Esophagus (tissue), 2 donors: ENCODE measurements around the gene HRNR. TPM values are rescaled to one million over a fixed set of nuclear protein-coding genes. Genes with fewer than 3 reads are reported as not detected.
A peak's percentile ranks its signal among the peaks of the same experiment; 100 is the strongest.
"Not testable (repeated sequence)": the region's sequence is repeated elsewhere in the genome, so short reads cannot be mapped to it uniquely, and the experiment has no call there.

Experiments
- H3K27ac ChIP-seq, 2 donors: one replicate each; pipeline ENCODE4 v1.5.1; 2013; ENCODE audit warnings: low read depth in 2 of 2, mild to moderate bottlenecking in 2 of 2, inconsistent platforms in 1 of 2, low read length in 1 of 2, moderate library complexity in 1 of 2
- H3K27me3 ChIP-seq, 2 donors: one replicate each; pipeline ENCODE4 v1.6.1; 2013; ENCODE audit warnings: low read length in 2 of 2, control low read depth in 1 of 2, mild to moderate bottlenecking in 1 of 2; ENCODE audit not compliant: insufficient read depth in 2 of 2, control insufficient read depth in 1 of 2
- H3K36me3 ChIP-seq, 2 donors: one replicate each; pipeline ENCODE4 v1.6.1; 2013; ENCODE audit warnings: low read length in 1 of 2; ENCODE audit not compliant: control insufficient read depth in 2 of 2, insufficient read depth in 2 of 2
- H3K4me1 ChIP-seq, 2 donors: one replicate each; pipeline ENCODE4 v1.6.1; 2013; ENCODE audit warnings: low read length in 1 of 2; ENCODE audit not compliant: control insufficient read depth in 2 of 2, insufficient read depth in 2 of 2
- H3K4me3 ChIP-seq, 2 donors: one replicate each; pipeline ENCODE4 v1.5.1; 2013; ENCODE audit warnings: low read length in 2 of 2, mild to moderate bottlenecking in 2 of 2, low read depth in 1 of 2, moderate library complexity in 1 of 2
- H3K9me3 ChIP-seq, 2 donors: one replicate each; pipeline ENCODE4 v1.6.1; 2013; ENCODE audit warnings: mild to moderate bottlenecking in 2 of 2, low read depth in 1 of 2, low read length in 1 of 2, moderate library complexity in 1 of 2; ENCODE audit not compliant: control insufficient read depth in 2 of 2, insufficient read depth in 1 of 2
- WGBS, 2 donors: extraction: QIAGEN DNeasy Blood & Tissue Kit; methylation state at CpG; one replicate each; pipeline ENCODE4 v1.1.7; 2013; 5-methylcytosine and 5-hydroxymethylcytosine counted together
- polyA plus RNA-seq, 2 donors: library from polyadenylated mRNA; stranded (reverse); fragments of 200-250 nt; gene quantifications; one replicate each; pipeline ENCODE4 v1.2.3, GENCODE V29; 2013
- donor health status: healthy with polysubstance abuse.
- donor health status: Bipolar disorder and iron deficiency.

HRNR gene
- polyA plus RNA-seq: under 1 TPM; 0.01 to 0.08 TPM

GRCh38 chr1:152224093-152224492, at the start of gene HRNR:
Gene HRNR (minus strand): TSS chr1:152224193. CDS start chr1:152223253, 940 bp downstream.
- H3K27ac ChIP-seq: no peak within 1 kb of the TSS
- no peak within 1 kb of the TSS for H3K4me3 ChIP-seq
- WGBS, 2 donors: 86 to 93% methylated on average over 2 of the region's 2 CpGs
- no peaks in the 10 kb centered on the region for H3K36me3 ChIP-seq
- no peaks in the 10 kb centered on the region for H3K27me3 ChIP-seq
- no peaks in the 10 kb centered on the region for H3K4me1 ChIP-seq
- peaks cover 0 to 5% of the 10 kb centered on the region in 2 donors for H3K9me3 ChIP-seq

- not testable (repeated sequence) for H3K9me3 ChIP-seq, H3K36me3 ChIP-seq, H3K4me3 ChIP-seq, H3K27me3 ChIP-seq, H3K27ac ChIP-seq, H3K4me1 ChIP-seq
- 85 to 88% methylated on average over 17 to 21 of the region's 21 CpGs for WGBS, 2 donors
These were observed 32.4 kb upstream of the HRNR start for GRCh38 chr1:152256394-152256793.

GRCh38 chr1:152252157-152252556, 28.2 kb upstream of the HRNR start:
- Histone ChIP-seq H3K36me3 (no peaks in the 10 kb centered on the region), H3K4me3 (no peak overlapping the region), H3K4me1 (no peaks in the 10 kb centered on the region), H3K9me3 (no peaks in the 10 kb centered on the region), H3K27me3 (no peaks in the 10 kb centered on the region), H3K27ac (no peak overlapping the region)
- 34 to 59% methylated on average over 4 of the region's 4 CpGs for WGBS, 2 donors

- H3K27ac ChIP-seq: no peak overlapping the region
- WGBS, 2 donors: 35 to 39% methylated on average over 2 of the region's 2 CpGs
- no peaks in the 10 kb centered on the region for H3K4me1 ChIP-seq
- H3K36me3 ChIP-seq: no peaks in the 10 kb centered on the region
- H3K27me3 ChIP-seq: no peaks in the 10 kb centered on the region
- no peaks in the 10 kb centered on the region for H3K9me3 ChIP-seq
- no peak overlapping the region for H3K4me3 ChIP-seq
These were observed 27.4 kb upstream of the HRNR start for GRCh38 chr1:152251391-152251790.

- Histone ChIP-seq H3K4me1 (no peaks in the 10 kb centered on the region), H3K9me3 (no peaks in the 10 kb centered on the region), H3K36me3 (no peaks in the 10 kb centered on the region), H3K27ac (no peak overlapping the region), H3K27me3 (no peaks in the 10 kb centered on the region), H3K4me3 (no peak overlapping the region)
- 35 to 56% methylated on average over 1 of the region's 1 CpG for WGBS, 2 donors
These were observed 23.3 kb upstream of the HRNR start for GRCh38 chr1:152247316-152247715.

GRCh38 chr1:152244576-152245273, 20.7 kb upstream of the HRNR start:
- Histone ChIP-seq H3K9me3 (no peaks in the 10 kb centered on the region), H3K36me3 (no peaks in the 10 kb centered on the region), H3K27ac (no peak overlapping the region), H3K27me3 (no peaks in the 10 kb centered on the region), H3K4me1 (no peaks in the 10 kb centered on the region), H3K4me3 (no peak overlapping the region)
- 56% methylated on average over 2 of the region's 2 CpGs for WGBS, 2 donors

- Histone ChIP-seq H3K36me3 (no peaks in the 10 kb centered on the region), H3K27me3 (no peaks in the 10 kb centered on the region), H3K9me3 (no peaks in the 10 kb centered on the region), H3K4me1 (no peaks in the 10 kb centered on the region), H3K27ac (no peak overlapping the region), H3K4me3 (no peak overlapping the region)
- 83 to 91% methylated on average over 1 of the region's 1 CpG for WGBS, 2 donors
These were observed 13.1 kb upstream of the HRNR start for GRCh38 chr1:152237093-152237492.

GRCh38 chr1:152228831-152229230, 4.8 kb upstream of the HRNR start:
- Histone ChIP-seq H3K36me3 (no peaks in the 10 kb centered on the region), H3K4me1 (no peaks in the 10 kb centered on the region), H3K4me3 (no peak overlapping the region), H3K9me3 (no peaks in the 10 kb centered on the region), H3K27ac (no peak overlapping the region), H3K27me3 (no peaks in the 10 kb centered on the region)
- 52 to 63% methylated on average over 3 of the region's 3 CpGs for WGBS, 2 donors

GRCh38 chr1:152227310-152227928, 3.4 kb upstream of the HRNR start:
- no peak overlapping the region for H3K4me3 ChIP-seq
- H3K36me3 ChIP-seq: no peaks in the 10 kb centered on the region
- WGBS, 2 donors: 87 to 92% methylated on average over 1 of the region's 1 CpG
- H3K9me3 ChIP-seq: no peaks in the 10 kb centered on the region
- H3K27me3 ChIP-seq: no peaks in the 10 kb centered on the region
- no peak overlapping the region for H3K27ac ChIP-seq
- H3K4me1 ChIP-seq: no peaks in the 10 kb centered on the region

- peak overlapping the region; percentile 13 to 56 for H3K27ac ChIP-seq
- H3K9me3 ChIP-seq: no peaks in the 10 kb centered on the region
- no peaks in the 10 kb centered on the region for H3K4me1 ChIP-seq
- no peak overlapping the region for H3K4me3 ChIP-seq
- no peaks in the 10 kb centered on the region for H3K36me3 ChIP-seq
- no peaks in the 10 kb centered on the region for H3K27me3 ChIP-seq
- WGBS, 2 donors: 33 to 49% methylated on average over 3 of the region's 3 CpGs
These were observed 1.7 kb upstream of the HRNR start for GRCh38 chr1:152225678-152226077.
